ENCODE results near the gene CGNL1. TPM values are rescaled to one million over a fixed set of nuclear protein-coding genes. Genes with fewer than 3 reads are reported as not detected.

The CGNL1 gene
- total and polyA plus RNA-seq, 7 donors, result 0.18 to 2.2 (median 0.37) TPM

GRCh38 chr15:57388464-57388863 lies 12.2 kb downstream of the CGNL1 start:
- Histone ChIP-seq H3K36me3 (ENCODE audit: insufficient read depth in 1 of 2, low read depth in 1 of 2) (no peaks in the 10 kb centered on the region), H3K4me1 (no peaks in the 10 kb centered on the region), H3K4me3 (no peak overlapping the region), H3K27me3 (ENCODE audit: insufficient read depth in 3 of 3, low read length in 2 of 3) (no peaks in the 10 kb centered on the region), H3K9me3 (no peaks in the 10 kb centered on the region), H3K27ac (no peak overlapping the region)
- 75 to 82% (median 76%) methylated on average over 6 of the region's 6 CpGs for WGBS, 3 donors
- no peak for TF ChIP-seq CTCF (IDR thresholded peaks at IDR 0.05)
- ATAC-seq (no peak), DNase-seq (no peak)
- intact Hi-C loops (cut with DNase I), result loop anchor here in 1 of 2 donors (5.0 kb wide), 1 partner anchor 464 kb away; no protein-coding TSS in a partner anchor

DNA sequence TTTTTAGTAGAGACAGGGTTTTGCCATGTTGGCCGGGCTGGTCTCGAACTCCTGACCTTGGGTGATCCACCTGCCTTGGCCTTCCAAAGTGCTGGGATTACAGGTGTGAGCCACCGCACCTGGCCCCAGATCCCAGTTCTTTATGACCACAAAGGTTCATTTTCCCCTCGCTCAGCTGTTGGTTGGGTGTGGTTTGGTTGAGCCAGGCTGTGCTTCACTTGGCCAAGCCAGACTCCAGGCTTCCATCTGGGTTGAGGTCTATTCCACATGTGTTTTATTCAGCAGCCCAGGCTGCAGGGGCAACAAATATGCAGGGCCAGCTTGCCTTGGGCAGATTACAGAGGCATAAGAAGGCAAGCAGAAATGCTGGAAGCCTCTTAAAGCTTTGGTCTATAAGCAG lies 13.7 kb downstream of the CGNL1 start:
- 74 to 97% (median 89%) methylated on average over 4 of the region's 4 CpGs for WGBS, 3 donors
- H3K4me3 ChIP-seq, result no peak overlapping the region

GRCh38 chr15:57390583-57390982 lies 14.3 kb downstream of the CGNL1 start:
- no peak overlapping the region for H3K4me3 ChIP-seq
- no peak for TF ChIP-seq CTCF (IDR thresholded peaks at IDR 0.05)
- intact Hi-C loops (cut with DNase I), result no loop called here
- no peaks in the 10 kb centered on the region for H3K27me3 ChIP-seq (ENCODE audit: insufficient read depth in 3 of 3, low read length in 2 of 3)
- ATAC-seq (no peak), DNase-seq (no peak)
- no peaks in the 10 kb centered on the region for H3K9me3 ChIP-seq
- no peak overlapping the region for H3K27ac ChIP-seq
- whole genome bisulfite sequencing, 3 donors, result 93 to 95% (median 94%) methylated on average over 8 of the region's 8 CpGs
- no peaks in the 10 kb centered on the region for H3K36me3 ChIP-seq (ENCODE audit: insufficient read depth in 1 of 2, low read depth in 1 of 2)
- H3K4me1 ChIP-seq, result no peaks in the 10 kb centered on the region

More for the DNA sequence above, 13.7 kb downstream of the CGNL1 start:
- intact Hi-C loops (cut with DNase I), result loop anchor here in 1 of 2 donors (5.0 kb wide), 1 partner anchor 462 kb away; no protein-coding TSS in a partner anchor
- Histone ChIP-seq H3K9me3 (no peaks in the 10 kb centered on the region), H3K36me3 (ENCODE audit: insufficient read depth in 1 of 2, low read depth in 1 of 2) (no peaks in the 10 kb centered on the region), H3K27me3 (ENCODE audit: insufficient read depth in 3 of 3, low read length in 2 of 3) (no peaks in the 10 kb centered on the region), H3K4me1 (no peaks in the 10 kb centered on the region), H3K27ac (no peak overlapping the region)
- TF ChIP-seq CTCF (IDR thresholded peaks at IDR 0.05), result no peak
- ATAC-seq, result no peak
- DNase-seq, result no peak

DNA sequence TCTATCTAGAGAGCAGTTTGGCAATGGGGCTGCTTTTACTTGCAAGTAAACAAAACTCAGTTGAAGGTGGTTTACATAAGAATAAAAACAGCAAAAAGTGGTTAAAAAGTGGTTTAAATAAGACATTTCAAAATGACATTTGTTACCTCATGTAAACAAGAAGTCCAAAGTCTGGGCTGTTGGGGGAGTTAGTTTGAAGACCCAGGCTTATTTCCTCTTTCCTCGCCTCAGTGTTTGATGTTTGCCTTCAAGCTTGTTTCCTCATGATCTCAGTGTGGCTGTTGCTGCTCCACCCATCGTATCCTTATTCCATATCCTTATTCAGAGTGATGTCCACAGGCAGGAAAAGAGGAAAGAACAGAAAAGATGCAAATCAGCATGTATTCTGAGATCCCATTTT lies 15.2 kb downstream of the CGNL1 start:
- no peaks in the 10 kb centered on the region for H3K9me3 ChIP-seq
- H3K27me3 ChIP-seq (ENCODE audit: insufficient read depth in 3 of 3, low read length in 2 of 3), result no peaks in the 10 kb centered on the region
- TF ChIP-seq CTCF (IDR thresholded peaks at IDR 0.05), result no peak
- no peaks in the 10 kb centered on the region for H3K36me3 ChIP-seq (ENCODE audit: insufficient read depth in 1 of 2, low read depth in 1 of 2)
- no peaks in the 10 kb centered on the region for H3K4me1 ChIP-seq
- H3K4me3 ChIP-seq, result no peak overlapping the region
- ATAC-seq (no peak), DNase-seq (no peak)
- intact Hi-C loops (cut with DNase I), result no loop called here
- no peak overlapping the region for H3K27ac ChIP-seq
- WGBS, 3 donors, result 93 to 95% (median 94%) methylated on average over 2 of the region's 2 CpGs

GRCh38 chr15:57393061-57393460 lies 16.8 kb downstream of the CGNL1 start:
- intact Hi-C loops (cut with DNase I), result no loop called here
- ATAC-seq (no peak), DNase-seq (no peak)
- Histone ChIP-seq H3K4me1 (no peaks in the 10 kb centered on the region), H3K9me3 (no peaks in the 10 kb centered on the region), H3K36me3 (ENCODE audit: insufficient read depth in 1 of 2, low read depth in 1 of 2) (no peaks in the 10 kb centered on the region), H3K4me3 (no peak overlapping the region), H3K27me3 (ENCODE audit: insufficient read depth in 3 of 3, low read length in 2 of 3) (no peaks in the 10 kb centered on the region), H3K27ac (no peak overlapping the region)
- 15 to 30% (median 27%) methylated on average over 2 of the region's 2 CpGs for WGBS, 3 donors
- no peak for TF ChIP-seq CTCF (IDR thresholded peaks at IDR 0.05)
